GM12891 (cell line): Measurements from ENCODE around the gene CBY2.

Source experiments
- PAX5 ChIP-seq: IDR thresholded peaks from 2 replicates; pipeline ENCODE4 v1.6.1; 2011; ENCODE audit warnings: low read length, moderate library complexity, mild to moderate bottlenecking; ENCODE audit not compliant: insufficient read depth, severe bottlenecking
- POLR2A ChIP-seq: IDR thresholded peaks from 2 replicates; pipeline ENCODE4 v1.6.1; 2011; ENCODE audit warnings: low read depth, low read length, control low read depth
- POLR2AphosphoS5 ChIP-seq: IDR thresholded peaks from 2 replicates; pipeline ENCODE4 v1.6.1; 2011; ENCODE audit warnings: low read depth, low read length, control low read depth
- TAF1 ChIP-seq: IDR thresholded peaks from 2 replicates; pipeline ENCODE4 v1.6.1; 2011; ENCODE audit warnings: low read depth, low read length, control low read depth

DNA sequence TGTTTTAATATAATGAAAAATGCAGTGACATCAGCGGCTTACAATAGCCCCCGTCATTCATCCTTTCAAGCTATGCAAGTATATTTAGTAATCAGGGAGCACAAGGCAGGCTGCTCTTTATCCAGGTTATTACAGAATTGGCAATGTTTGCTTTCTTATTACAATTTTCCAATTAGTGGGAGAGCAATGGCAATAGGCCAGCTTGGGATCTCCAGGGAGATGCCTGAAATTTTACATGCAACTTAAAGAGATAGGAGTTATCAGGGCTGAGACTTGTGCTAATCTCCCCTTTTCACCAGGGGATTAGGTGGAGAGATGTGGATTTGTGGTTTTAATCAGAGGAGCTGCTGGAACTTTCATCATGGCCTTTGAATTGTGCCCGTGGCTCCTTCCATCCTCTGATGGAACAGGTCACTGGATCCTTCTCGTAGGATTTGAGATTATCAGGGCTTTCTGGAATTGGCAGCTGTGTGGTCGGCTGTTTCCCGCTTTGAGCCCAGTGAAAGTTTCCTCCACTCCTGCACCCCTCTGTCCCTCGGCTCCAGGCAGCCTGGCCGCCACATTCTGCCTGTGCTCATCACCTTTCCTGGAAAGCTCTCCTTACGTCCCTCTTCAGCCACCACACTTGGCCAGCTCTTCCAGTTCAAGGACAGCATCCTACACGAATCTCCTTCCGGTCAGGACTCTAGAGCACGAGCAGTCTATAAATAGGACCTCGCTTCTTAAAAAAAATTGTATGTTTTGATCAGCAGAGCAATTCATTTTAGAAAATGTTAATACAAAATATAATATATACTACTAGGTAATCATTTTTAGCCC, 47.0 kb downstream of the CBY2 start:
- TF ChIP-seq POLR2A (no peak), POLR2AphosphoS5 (no peak), TAF1 (no peak), PAX5 (no peak)
